ENCODE measurements around the gene TENM4. TPM values are rescaled to one million over a fixed set of nuclear protein-coding genes. Genes with fewer than 3 reads are reported as not detected.

TENM4 gene
- total RNA-seq, 1 donor from 2014 or later: 3.8 TPM

DNA sequence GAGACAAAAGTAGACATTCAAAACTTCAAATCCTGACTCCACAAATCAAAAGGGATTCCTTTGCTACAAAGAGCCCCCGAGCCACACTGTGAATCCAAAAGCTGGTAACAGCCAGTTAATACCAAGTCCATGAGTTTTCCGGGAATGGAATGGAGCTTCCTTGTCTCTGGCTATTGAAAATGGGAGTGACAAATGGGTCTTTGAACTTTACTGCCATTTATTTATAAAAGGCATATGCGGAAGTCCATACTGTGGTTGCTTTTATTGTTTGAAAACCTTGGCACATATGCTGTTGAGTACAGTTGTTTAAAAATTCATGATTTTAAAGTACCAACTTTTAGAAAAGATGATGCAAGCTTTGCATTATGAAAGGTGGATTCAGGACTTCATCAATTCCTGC, 659.9 kb downstream of the TENM4 start:
- Mint-ChIP-seq H3K4me3 (ENCODE audit: unreplicated experiment) (no peak overlapping the region), H3K4me1 (ENCODE audit: low read depth) (peaks cover 29% of the 10 kb centered on the region)
- TF ChIP-seq, protein P1, sequence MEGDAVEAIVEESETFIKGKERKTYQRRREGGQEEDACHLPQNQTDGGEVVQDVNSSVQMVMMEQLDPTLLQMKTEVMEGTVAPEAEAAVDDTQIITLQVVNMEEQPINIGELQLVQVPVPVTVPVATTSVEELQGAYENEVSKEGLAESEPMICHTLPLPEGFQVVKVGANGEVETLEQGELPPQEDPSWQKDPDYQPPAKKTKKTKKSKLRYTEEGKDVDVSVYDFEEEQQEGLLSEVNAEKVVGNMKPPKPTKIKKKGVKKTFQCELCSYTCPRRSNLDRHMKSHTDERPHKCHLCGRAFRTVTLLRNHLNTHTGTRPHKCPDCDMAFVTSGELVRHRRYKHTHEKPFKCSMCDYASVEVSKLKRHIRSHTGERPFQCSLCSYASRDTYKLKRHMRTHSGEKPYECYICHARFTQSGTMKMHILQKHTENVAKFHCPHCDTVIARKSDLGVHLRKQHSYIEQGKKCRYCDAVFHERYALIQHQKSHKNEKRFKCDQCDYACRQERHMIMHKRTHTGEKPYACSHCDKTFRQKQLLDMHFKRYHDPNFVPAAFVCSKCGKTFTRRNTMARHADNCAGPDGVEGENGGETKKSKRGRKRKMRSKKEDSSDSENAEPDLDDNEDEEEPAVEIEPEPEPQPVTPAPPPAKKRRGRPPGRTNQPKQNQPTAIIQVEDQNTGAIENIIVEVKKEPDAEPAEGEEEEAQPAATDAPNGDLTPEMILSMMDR (IDR thresholded peaks at IDR 0.05): no peak

DNA sequence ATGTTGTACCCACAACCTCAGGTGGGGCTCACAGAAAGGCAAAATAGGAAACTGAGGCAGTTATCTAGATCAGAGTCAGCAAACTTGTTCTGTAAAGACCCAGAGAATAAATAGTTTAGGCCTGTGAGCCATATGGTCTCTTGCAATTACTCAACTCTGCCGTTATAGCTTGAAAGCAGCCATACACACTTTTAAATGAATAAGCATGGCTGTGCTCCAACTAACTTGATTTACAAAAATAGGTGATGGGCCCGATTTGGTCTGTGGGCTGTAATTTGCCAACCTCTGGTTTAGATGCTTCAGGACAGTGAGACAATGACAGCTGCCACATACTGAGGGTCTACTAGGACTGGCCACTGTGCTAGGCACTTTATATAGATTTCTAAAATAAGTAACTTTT, 667.3 kb downstream of the TENM4 start:
- no peak for DNase-seq (ENCODE audit: low spot score)
- Mint-ChIP-seq H3K4me1 (ENCODE audit: low read depth) (no peaks in the 10 kb centered on the region), H3K36me3 (ENCODE audit: low read depth) (no peaks in the 10 kb centered on the region), H3K9me3 (ENCODE audit: low read depth) (no peaks in the 10 kb centered on the region), H3K27me3 (ENCODE audit: low read depth) (no peaks in the 10 kb centered on the region), H3K27ac (ENCODE audit: unreplicated experiment) (no peak overlapping the region), H3K4me3 (ENCODE audit: unreplicated experiment) (no peak overlapping the region)
- TF ChIP-seq, protein P1 (IDR thresholded peaks at IDR 0.05): no peak

More for the DNA sequence above, 659.9 kb downstream of the TENM4 start:
- Mint-ChIP-seq H3K27ac (ENCODE audit: unreplicated experiment) (no peak overlapping the region), H3K27me3 (ENCODE audit: low read depth) (no peaks in the 10 kb centered on the region), H3K36me3 (ENCODE audit: low read depth) (no peaks in the 10 kb centered on the region), H3K9me3 (ENCODE audit: low read depth) (no peaks in the 10 kb centered on the region)
- no peak for DNase-seq (ENCODE audit: low spot score)

DNA sequence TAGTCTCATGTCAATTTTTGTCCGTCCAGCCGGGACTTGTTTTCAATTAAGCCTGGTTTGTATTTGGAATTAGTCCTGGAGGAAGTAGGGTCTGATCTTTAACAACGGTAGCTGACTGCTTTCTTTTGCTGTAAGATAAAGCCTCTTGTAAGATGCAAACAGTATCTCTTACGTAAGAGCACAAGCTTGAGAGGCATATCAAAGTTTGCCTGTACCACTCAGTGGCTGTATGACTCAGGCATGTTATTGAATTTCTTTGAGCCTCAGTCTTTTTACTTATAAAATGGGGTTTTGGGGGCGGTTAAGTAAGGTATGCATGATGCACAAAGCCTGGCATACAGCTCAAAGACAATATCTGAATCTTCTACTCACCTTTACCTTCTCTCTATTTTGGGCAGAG, 667.8 kb downstream of the TENM4 start:
- H3K4me1 Mint-ChIP-seq (ENCODE audit: low read depth): no peaks in the 10 kb centered on the region
- no peaks in the 10 kb centered on the region for H3K27me3 Mint-ChIP-seq (ENCODE audit: low read depth)
- no peak overlapping the region for H3K27ac Mint-ChIP-seq (ENCODE audit: unreplicated experiment)
- no peak for DNase-seq (ENCODE audit: low spot score)
- no peak overlapping the region for H3K4me3 Mint-ChIP-seq (ENCODE audit: unreplicated experiment)
- TF ChIP-seq, protein P1 (IDR thresholded peaks at IDR 0.05): no peak
- no peaks in the 10 kb centered on the region for H3K36me3 Mint-ChIP-seq (ENCODE audit: low read depth)
- H3K9me3 Mint-ChIP-seq (ENCODE audit: low read depth): no peaks in the 10 kb centered on the region

DNA sequence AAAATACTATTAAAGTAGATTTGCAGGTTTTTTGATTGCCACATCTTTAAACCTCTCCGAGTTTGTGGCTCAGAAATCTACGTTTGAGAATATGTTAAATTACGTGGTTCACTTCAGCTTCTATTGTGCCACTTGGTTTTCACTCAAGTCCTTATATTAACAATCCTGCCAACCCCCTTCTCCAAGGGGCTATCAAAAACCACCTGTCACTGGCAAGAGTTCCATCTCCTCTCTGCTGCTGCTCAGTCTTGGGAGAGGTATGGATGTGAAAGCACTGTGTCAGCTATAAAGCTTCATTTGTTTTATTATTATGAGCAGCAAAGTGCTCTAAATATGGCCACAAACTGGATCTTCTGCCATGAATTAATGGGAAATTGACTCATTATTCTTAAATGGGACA, 668.6 kb downstream of the TENM4 start:
- no peaks in the 10 kb centered on the region for H3K9me3 Mint-ChIP-seq (ENCODE audit: low read depth)
- H3K4me3 Mint-ChIP-seq (ENCODE audit: unreplicated experiment): no peak overlapping the region

DNA sequence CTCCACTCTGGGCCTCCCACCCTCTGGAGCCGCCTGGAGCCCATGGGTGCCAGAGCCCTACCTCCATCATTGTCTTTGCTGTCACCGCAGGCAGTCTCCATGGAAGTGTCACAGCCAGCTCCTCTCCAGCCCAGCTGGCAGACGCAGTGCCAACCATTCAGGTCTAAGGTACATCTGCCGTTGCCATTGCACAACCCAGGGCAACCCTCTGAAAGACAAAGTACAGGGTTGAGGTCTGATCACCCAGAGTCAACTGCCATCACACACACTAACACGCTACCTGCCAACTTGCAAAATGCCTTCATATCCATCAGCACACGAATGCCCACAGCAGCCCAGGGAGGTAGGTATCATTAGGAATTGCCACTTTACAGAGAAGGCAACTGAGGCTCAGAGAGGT, 669.9 kb downstream of the TENM4 start:
- Mint-ChIP-seq H3K27me3 (ENCODE audit: low read depth) (no peaks in the 10 kb centered on the region), H3K4me3 (ENCODE audit: unreplicated experiment) (no peak overlapping the region), H3K9me3 (ENCODE audit: low read depth) (no peaks in the 10 kb centered on the region), H3K36me3 (ENCODE audit: low read depth) (no peaks in the 10 kb centered on the region), H3K27ac (ENCODE audit: unreplicated experiment) (no peak overlapping the region), H3K4me1 (ENCODE audit: low read depth) (no peaks in the 10 kb centered on the region)
- DNase-seq (ENCODE audit: low spot score): no peak
- TF ChIP-seq, protein P1 (IDR thresholded peaks at IDR 0.05): no peak

More for the DNA sequence above, 668.6 kb downstream of the TENM4 start:
- no peaks in the 10 kb centered on the region for H3K4me1 Mint-ChIP-seq (ENCODE audit: low read depth)
- TF ChIP-seq, protein P1 (IDR thresholded peaks at IDR 0.05): no peak
- no peak overlapping the region for H3K27ac Mint-ChIP-seq (ENCODE audit: unreplicated experiment)
- no peak for DNase-seq (ENCODE audit: low spot score)
- no peaks in the 10 kb centered on the region for H3K27me3 Mint-ChIP-seq (ENCODE audit: low read depth)
- H3K36me3 Mint-ChIP-seq (ENCODE audit: low read depth): no peaks in the 10 kb centered on the region

All from chondrocyte (in vitro differentiated cells).